ENCODE data around the gene RHOD.

DNA sequence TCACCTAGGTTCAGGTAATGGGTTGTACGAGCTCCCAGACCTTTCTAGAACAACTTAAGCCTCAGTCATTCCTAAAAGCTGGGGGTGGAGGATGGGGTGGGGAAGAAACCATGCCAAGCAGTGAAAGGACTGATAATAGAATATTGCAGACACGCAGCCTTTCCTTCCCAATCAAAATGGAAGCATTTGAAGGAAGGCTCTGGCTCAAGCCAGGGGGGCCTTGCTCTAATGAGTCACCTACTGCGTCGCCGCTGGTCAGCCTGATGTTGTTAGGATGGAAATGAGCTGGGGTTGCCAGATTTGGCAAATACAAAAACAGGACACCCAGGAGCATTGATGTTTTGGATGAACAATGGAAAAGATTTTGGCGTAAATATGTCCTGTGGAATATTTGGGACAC, 27.5 kb upstream of the RHOD start:
- TF ChIP-seq CTCF (IDR thresholded peaks at IDR 0.05): no peak
- TF ChIP-seq NRF1 (IDR thresholded peaks at IDR 0.05; ENCODE audit: low read depth, low read length): no peak

All from SK-N-SH (cell line).